ENCODE measurements around the gene USP35. TPM values are rescaled to one million over a fixed set of nuclear protein-coding genes. Genes with fewer than 3 reads are reported as not detected.

Gene USP35
- polyA plus RNA-seq, 2 of the 4 experiments (the other 2 are of a cell fraction) = 3.8 to 5.8 TPM

DNA sequence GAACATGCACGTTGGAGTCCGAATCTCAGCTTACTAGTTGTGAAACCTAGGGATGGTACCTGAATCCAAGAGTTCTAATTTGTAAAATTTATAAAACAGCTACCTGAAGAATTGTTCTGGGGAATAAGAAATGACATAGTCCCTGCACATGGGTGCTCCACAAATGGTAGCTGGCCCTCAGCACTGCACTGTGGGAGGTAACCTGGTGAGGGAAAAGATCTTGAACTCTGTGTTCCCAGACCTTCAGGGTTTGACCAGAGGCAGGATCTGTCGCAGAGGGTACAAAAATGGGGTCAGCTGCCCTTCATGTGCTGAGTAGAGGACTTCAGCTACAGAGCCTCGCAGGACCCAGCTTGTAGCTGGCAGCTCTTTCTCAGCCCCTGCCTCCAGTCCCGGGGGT is 73.5 kb downstream of the USP35 start:
- no peak for DNase-seq (ENCODE audit: low read depth in 1 of 2, low spot score in 1 of 2)
- Histone ChIP-seq H3K9me3 (no peaks in the 10 kb centered on the region), H3K4me2 (no peak overlapping the region), H3K27ac (no peak overlapping the region), H3K4me1 (peaks cover 4% of the 10 kb centered on the region; the same call in 1 of the 3 replicates), H3K4me3 (no peak overlapping the region)
- TF ChIP-seq RARB (CRISPR knock-in tag; IDR thresholded peaks at IDR 0.05) (no peak), RFX5 (IDR thresholded peaks at IDR 0.05) (no peak)
- POLR2A ChIA-PET = no interaction called here
- ATAC-seq = no peak
- WGBS (ENCODE audit: missing lambda C conversion rate) = 82% methylated on average over 5 of the region's 5 CpGs
- no peak for FAIRE-seq
- CTCF ChIA-PET = interaction anchor here (0.6 to 1.8 kb wide), 3 partner anchors 16 to 69 kb away, joined by 3 to 4 read pairs (median 3); no protein-coding TSS in a partner anchor

DNA sequence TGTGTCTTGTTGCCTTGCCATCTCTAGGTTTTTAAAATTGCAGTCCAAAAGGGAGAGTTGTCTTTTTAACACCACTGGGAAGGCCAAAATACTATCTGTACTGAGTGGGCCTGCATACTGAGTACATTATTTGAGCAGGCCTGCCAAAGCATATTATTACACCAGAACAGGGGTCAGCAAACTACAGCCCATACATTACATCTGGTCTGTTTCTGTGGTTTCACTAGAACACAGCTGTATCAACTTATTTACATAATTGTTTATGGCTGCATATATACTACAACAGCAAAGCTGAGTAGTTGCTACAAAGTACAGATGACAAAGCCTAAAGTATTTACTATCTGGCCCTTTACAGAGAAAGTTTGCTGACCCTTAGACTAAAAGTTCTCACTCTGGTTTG is 74.0 kb downstream of the USP35 start:
- ATAC-seq = no peak
- H3K4me2 ChIP-seq = no peak overlapping the region
- ChIA-PET POLR2A (no interaction called here), CTCF (interaction anchor here (0.6 to 1.8 kb wide), 2 partner anchors 34 to 68 kb away, joined by 3 to 4 read pairs; no protein-coding TSS in a partner anchor)
- TF ChIP-seq, protein P1, sequence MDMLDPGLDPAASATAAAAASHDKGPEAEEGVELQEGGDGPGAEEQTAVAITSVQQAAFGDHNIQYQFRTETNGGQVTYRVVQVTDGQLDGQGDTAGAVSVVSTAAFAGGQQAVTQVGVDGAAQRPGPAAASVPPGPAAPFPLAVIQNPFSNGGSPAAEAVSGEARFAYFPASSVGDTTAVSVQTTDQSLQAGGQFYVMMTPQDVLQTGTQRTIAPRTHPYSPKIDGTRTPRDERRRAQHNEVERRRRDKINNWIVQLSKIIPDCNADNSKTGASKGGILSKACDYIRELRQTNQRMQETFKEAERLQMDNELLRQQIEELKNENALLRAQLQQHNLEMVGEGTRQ (IDR thresholded peaks at IDR 0.05) = no peak
- no peak for TF ChIP-seq FOSB (CRISPR knock-in tag; IDR thresholded peaks at IDR 0.05)
- FAIRE-seq = no peak
- H3K9me3 ChIP-seq = no peaks in the 10 kb centered on the region
- H3K4me1 ChIP-seq = peaks cover 4% of the 10 kb centered on the region; the same call in 1 of the 3 replicates
- H3K27ac ChIP-seq = no peak overlapping the region
- no peak overlapping the region for H3K4me3 ChIP-seq
- no peak for DNase-seq (ENCODE audit: low read depth in 1 of 2, low spot score in 1 of 2)

Other genes starting within 250 kb of the USP35 start
- gene INTS4, start 194.3 kb upstream of the USP35 start, polyA plus RNA-seq (2011; rRNA removed) = 35.3 and 39.4 TPM in 2 replicates
- 20.2 to 23.2 TPM (median 22.0 TPM) in 3 replicates for gene INTS4, start 194.3 kb upstream of the USP35 start, polyA plus RNA-seq (2017; fragmentation: RNase III; extraction: RNeasy Plus Mini Kit Qiagen cat#74134 plus additional on column Dnase treatment)
- gene KCTD14, start 165.6 kb upstream of the USP35 start, polyA plus RNA-seq (2011; rRNA removed) = 3.2 and 3.6 TPM in 2 replicates
- 2.4 to 2.7 TPM (median 2.6 TPM) in 3 replicates for gene KCTD14, start 165.6 kb upstream of the USP35 start, polyA plus RNA-seq (2017; fragmentation: RNase III; extraction: RNeasy Plus Mini Kit Qiagen cat#74134 plus additional on column Dnase treatment)
- gene THRSP, start 125.1 kb upstream of the USP35 start, polyA plus RNA-seq (2011; rRNA removed) = not detected in 2 replicates
- not detected in 3 replicates for gene THRSP, start 125.1 kb upstream of the USP35 start, polyA plus RNA-seq (2017; fragmentation: RNase III; extraction: RNeasy Plus Mini Kit Qiagen cat#74134 plus additional on column Dnase treatment)
- 138 and 148 TPM in 2 replicates for gene NDUFC2, start 109.1 kb upstream of the USP35 start, polyA plus RNA-seq (2011; rRNA removed)
- gene NDUFC2, start 109.1 kb upstream of the USP35 start, polyA plus RNA-seq (2017; fragmentation: RNase III; extraction: RNeasy Plus Mini Kit Qiagen cat#74134 plus additional on column Dnase treatment) = 241 to 277 TPM (median 248 TPM) in 3 replicates
- gene ALG8, start 49.3 kb upstream of the USP35 start, polyA plus RNA-seq (2011; rRNA removed) = 141 and 159 TPM in 2 replicates
- gene ALG8, start 49.3 kb upstream of the USP35 start, polyA plus RNA-seq (2017; fragmentation: RNase III; extraction: RNeasy Plus Mini Kit Qiagen cat#74134 plus additional on column Dnase treatment) = 59.0 to 60.8 TPM (median 60.2 TPM) in 3 replicates
- gene KCTD21, start 293 bp upstream of the USP35 start, polyA plus RNA-seq (2011; rRNA removed) = 7.2 and 8.2 TPM in 2 replicates
- 5.9 to 6.4 TPM (median 5.9 TPM) in 3 replicates for gene KCTD21, start 293 bp upstream of the USP35 start, polyA plus RNA-seq (2017; fragmentation: RNase III; extraction: RNeasy Plus Mini Kit Qiagen cat#74134 plus additional on column Dnase treatment)
- 4.1 and 4.7 TPM in 2 replicates for gene GAB2, start 228.9 kb downstream of the USP35 start, polyA plus RNA-seq (2011; rRNA removed)
- gene GAB2, start 228.9 kb downstream of the USP35 start, polyA plus RNA-seq (2017; fragmentation: RNase III; extraction: RNeasy Plus Mini Kit Qiagen cat#74134 plus additional on column Dnase treatment) = 2.4 to 3.1 TPM (median 2.8 TPM) in 3 replicates

All from A549 (cell line).